Measurements from ENCODE around the gene CDC6.

CDC6 gene

GRCh38 chr17:40323391-40324381 is 36.0 kb downstream of the CDC6 start:
- DNase-seq, result peak; percentile 78

DNA sequence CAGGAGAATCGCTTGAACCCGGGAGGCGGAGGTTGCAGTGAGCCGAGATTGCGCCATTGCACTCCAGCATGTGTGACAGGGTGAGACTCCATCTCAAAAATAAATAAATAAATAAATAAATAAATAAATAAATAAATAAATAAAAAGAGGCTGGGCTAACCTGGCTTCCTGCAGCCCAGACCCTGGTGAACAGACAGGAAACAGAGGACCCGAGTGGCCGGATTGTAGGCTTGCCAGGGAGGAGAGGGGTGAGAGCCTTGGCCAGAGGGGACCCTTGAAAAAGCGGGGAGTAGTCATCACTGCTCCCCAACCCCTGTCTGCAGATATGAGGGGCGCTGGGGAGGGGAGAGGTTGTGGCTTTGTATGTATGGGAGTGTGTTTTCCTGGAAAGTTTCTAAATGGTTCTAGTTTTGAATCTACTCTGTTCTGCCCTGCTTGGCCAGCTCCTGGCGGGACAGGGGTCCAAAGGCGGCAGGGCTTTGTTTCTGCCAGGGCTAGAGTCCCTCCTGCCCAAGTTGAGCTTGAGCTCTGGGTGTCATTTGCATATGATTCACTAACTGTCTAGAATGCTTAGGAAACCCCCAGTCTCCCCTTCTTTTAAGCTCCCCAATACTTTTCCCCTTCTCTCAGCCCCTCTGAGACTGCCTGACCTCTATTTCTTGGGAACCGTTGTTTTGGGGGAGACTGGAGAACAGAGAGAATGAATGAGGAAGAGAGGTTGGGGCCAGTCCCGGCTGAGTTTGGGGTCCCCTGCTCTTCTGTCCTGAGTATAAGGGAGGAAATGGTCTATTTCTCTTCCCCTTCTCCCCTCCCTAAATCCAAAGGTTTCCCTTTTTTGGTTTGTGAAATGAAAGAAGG is 37.7 kb downstream of the CDC6 start:
- DNase-seq, result peak; percentile 23

DNA sequence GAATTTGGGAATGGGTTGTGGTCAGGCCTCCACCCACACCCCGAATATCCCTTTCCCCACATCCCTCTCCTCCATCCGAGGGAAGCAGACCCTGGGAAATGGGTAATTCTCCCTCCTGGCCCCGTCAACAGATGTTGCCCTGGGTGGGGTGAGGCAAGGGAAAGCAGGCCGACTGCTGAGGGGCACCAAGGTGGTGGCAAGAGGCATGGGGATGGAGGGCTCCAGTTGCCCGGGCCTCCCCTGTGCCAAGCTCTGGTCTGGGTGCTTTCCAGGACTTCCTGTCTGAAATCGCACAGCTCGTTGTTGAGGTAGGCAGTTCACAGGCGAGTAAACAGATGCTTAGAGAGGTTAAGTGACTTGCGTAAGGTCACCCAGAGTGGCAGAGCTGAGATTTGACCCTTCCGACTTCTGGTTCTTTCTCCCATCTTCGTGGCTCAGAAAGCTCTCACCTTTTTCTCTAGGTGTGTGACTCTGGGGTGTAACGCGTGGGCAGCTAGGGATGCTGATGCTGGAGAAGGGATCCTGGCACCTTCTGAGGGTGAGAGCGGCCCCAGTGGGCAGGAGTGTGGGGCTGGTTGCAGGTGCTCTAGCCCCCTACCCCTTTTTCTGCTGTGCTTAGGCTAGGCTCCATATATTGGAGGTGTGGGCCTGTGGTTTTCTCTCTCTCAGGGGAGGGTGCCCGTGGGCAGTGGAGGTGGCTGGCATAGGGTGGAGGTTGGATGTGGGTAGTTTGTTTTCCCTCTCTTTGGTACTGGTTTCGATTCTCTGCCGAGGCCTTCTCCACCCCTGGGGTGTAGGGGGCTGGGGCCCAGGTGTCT is 38.5 kb downstream of the CDC6 start:
- DNase-seq, result peak; percentile 25

DNA sequence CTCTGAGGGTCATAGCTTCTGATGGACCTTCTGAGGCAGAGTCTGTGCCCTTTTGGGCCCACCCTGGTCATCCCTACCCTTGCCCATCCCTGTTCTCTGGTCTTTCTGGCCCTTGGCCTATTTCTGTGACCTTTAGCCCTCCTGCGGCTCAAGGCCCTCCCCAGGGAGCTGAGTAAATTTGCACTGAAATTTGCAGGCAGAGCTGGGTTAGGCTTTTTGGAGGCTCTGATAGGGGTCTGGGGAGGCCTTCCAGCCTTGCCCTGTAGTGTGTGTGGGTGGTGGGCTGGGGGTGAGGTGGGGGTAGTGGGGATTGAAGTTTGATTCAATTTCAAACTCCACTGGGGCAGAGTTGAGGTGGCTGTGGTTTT is 39.1 kb downstream of the CDC6 start:
- DNase-seq, result peak; percentile 26

DNA sequence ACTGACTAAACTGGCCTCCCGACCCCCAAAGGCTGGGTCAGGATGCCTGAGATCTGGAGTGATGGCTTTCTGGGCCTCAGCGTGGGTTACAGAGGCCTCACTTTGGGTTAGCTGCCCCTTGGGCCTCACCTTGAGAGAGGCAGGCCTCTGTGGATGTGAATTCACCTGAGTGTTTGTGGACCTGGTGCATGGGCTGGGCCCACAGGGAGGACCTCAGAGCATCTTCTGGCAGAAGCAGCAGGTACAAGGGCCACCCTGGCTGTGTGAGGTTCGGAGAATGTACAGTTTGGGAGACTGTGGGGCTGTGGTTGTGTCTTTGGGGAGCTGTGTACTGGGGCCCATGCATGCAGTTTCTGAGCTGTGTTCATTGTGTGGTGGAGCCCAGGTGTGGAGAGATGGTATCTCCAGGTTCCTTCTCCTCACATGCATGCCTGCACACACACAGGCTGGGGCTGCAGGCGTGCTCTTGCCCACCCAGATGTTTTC is 39.6 kb downstream of the CDC6 start:
- DNase-seq, result no peak

DNA sequence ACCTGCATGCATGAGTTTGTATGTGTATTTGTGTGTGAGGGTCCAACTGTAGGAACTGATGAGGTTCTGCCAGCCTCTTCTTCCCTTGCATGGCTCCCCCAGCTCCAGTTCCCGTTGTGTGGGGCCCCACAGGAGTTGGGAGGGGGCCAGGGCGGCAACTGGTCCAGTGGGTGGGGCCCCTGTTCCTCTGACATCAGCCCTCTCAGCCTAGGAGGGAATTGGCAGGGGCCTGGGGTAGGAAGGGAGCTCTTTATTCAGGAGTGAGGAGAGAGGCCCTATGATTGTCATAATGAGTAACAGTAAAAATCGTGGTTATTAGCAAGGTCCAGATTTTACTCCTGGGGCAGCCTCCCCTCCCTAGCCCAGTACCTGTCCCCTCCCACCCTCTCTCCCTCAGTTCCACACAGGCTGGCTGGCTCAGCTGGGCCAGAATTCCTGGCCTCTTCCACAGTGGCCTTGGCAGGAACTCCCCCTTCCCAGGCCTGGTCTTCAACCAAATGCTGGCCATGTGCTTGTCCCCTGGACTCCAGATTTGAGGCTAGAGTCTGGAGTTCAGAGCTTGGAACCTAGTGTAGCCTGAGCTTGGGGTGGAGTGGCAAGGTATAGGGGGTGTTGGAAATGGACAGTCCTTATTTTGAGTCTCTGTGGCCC is 40.2 kb downstream of the CDC6 start:
- DNase-seq, result peak; percentile 70

- no peak for DNase-seq
Measured at GRCh38 chr17:40328386-40328766, 40.7 kb downstream of the CDC6 start.

GRCh38 chr17:40329839-40330794 is 42.4 kb downstream of the CDC6 start:
- DNase-seq, result peak; percentile 57

- DNase-seq, result peak; percentile 24
Measured at GRCh38 chr17:40330850-40331470, 43.3 kb downstream of the CDC6 start.

GRCh38 chr17:40331743-40332641 is 44.3 kb downstream of the CDC6 start:
- peak; percentile 92 for DNase-seq

GRCh38 chr17:40333781-40334448 is 46.2 kb downstream of the CDC6 start:
- peak; percentile 40 for DNase-seq

GRCh38 chr17:40335620-40336019 is 47.9 kb downstream of the CDC6 start:
- DNase-seq, result no peak

GRCh38 chr17:40337351-40337750 is 49.7 kb downstream of the CDC6 start:
- no peak for DNase-seq

DNA sequence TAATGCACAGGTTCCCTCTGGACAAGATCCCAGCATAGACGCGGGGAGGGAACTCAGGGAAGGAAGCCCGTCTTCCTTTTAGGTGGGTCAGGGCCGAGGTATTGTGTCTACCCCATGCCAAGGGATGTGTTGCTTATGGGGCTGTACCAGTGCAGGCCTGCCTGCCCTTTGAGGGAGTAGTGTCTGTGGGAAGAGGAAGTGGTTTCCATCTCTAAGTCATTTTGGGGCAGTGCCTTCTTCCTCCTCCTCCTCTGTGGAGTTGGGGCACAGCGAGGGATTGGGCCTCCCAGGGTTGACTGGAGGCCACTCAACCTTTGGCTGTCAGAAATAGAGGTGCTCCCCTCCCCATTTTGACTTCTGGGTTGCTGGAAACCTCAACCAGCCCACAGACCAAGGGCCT is 50.4 kb downstream of the CDC6 start:
- DNase-seq, result no peak

DNA sequence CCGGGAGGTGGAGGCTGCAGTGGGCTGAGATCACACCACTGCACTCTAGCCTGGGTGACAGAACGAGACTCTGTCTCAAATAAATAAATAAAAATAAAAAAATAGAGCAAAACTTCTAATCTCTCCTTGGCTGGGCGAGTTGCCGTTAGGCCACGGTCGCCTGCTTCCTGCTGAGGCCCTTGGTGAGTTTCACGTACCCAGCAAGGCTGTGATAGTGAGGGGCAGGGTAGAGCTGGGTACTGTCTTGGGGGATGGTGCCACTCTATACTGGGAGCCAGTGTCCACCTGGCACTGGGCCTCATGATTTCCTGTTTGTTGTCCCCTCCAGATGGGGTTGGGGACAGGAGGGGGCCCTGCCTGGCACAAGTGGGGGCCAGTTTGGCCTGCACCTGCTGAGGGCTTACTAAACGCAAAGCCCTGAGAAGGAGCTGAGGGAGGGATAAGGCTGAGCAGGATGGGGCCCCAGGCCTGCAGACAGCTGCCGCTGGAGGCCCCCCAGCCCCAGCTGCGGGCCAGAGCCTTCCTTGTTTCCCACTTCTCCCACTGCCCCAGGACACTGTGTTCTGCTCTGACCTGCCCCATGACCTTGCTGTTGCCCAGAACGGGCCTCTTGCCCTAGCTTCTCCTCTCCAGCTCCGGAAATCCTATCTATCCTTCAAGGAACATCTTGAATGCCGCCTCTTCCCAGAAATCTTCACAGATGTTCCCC is 51.4 kb downstream of the CDC6 start:
- DNase-seq, result peak; percentile 46

DNA sequence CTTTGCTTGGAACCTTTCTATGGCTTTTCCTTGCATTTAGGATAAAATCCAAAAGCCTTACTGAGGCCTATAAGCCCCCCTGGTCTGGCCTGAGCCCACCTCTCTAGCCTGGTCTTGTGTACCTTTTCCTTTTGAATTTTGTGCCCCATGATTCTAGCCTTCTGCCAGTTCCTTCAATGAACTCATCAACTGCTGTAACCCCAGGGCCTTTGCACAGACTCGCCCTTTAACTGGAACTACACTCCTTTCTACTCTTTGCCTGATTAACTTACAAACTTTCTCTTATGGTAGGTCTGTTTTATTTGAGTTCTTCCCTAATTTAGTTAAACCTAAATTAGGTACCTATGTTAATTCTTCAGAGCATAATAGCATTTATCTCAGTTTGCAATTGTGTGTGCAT is 52.6 kb downstream of the CDC6 start:
- no peak for DNase-seq

DNA sequence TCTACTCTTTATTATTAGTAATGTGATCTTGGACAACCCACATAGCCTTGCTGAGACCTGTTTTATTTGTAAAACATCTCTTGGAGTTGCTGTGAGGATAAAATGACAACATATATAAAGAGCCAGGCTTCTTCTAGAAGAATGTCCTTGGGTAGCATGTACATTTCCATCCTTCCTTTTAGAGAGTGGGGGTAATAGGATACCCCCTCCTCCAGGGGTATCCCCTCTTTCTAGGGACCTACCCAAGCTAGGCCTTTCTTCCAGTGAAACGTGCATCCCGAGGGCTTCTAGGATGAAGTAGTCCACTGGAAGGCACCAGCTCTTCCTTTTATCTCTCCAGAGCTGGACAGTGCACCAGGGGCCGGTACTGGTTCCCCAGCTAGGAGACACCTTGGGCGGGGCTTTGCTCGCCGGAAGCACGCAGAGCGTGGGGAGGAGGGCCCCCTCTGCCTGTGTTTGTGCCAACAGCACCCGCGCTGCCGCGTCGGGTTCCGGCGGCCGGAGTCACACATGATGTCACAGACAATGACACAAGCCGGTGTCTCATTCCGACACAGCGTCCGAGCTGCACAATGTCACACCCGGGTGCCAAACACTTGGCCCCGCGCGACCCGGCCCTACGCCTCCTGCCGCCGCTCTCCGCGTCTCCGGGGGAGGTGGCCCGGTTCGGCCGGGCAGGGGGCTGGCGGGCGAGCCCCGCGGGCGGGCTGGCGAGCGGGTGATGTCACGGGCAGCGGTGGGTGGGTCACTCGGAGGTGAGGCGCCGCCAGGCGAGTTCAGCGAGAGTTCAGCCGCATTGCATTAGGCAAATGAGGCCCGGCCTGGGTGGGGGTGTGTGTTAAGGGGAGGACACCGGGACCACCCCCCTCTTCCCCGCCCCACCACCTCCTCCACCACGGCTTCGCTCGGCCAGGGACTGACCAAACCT is 53.5 kb downstream of the CDC6 start:
- DNase-seq, result peak; percentile 90
